Astrocyte (in vitro differentiated cells and primary cell): ENCODE results near the gene ADD3.

Experiments used
- CTCF ChIP-seq: IDR thresholded peaks from 2 replicates; pipeline ENCODE4 v1.5.1; 2011; ENCODE audit warnings: low read depth, mild to moderate bottlenecking, inconsistent platforms, low read length, moderate library complexity; ENCODE audit not compliant: insufficient read depth
- EZH2 ChIP-seq: IDR thresholded peaks from 2 replicates; pipeline ENCODE4 v1.6.1; 2012; ENCODE audit warnings: mild to moderate bottlenecking, low read length, inconsistent platforms; ENCODE audit not compliant: insufficient read depth

GRCh38 chr10:110011681-110012080 is 3.9 kb downstream of the ADD3 start:
- TF ChIP-seq CTCF (no peak), EZH2 (no peak)
